Articular chondrocyte of knee joint (primary cell): ENCODE data around the gene L2HGDH. TPM values are rescaled to one million over a fixed set of nuclear protein-coding genes. Genes with fewer than 3 reads are reported as not detected.

Experiments
- small RNA-seq: library from RNA; depleted of rRNA; stranded (forward); fragments of <200 nt; gene quantifications from one replicate; pipeline ENCODE3, GENCODE V24; 2012
- total RNA-seq: library from RNA; depleted of rRNA; stranded (reverse); fragments of >200 nt; gene quantifications from 2 replicates; pipeline ENCODE4 v1.2.3, GENCODE V29; 2012

L2HGDH gene
- total RNA-seq: 3.1 and 3.3 TPM in 2 replicates

DNA sequence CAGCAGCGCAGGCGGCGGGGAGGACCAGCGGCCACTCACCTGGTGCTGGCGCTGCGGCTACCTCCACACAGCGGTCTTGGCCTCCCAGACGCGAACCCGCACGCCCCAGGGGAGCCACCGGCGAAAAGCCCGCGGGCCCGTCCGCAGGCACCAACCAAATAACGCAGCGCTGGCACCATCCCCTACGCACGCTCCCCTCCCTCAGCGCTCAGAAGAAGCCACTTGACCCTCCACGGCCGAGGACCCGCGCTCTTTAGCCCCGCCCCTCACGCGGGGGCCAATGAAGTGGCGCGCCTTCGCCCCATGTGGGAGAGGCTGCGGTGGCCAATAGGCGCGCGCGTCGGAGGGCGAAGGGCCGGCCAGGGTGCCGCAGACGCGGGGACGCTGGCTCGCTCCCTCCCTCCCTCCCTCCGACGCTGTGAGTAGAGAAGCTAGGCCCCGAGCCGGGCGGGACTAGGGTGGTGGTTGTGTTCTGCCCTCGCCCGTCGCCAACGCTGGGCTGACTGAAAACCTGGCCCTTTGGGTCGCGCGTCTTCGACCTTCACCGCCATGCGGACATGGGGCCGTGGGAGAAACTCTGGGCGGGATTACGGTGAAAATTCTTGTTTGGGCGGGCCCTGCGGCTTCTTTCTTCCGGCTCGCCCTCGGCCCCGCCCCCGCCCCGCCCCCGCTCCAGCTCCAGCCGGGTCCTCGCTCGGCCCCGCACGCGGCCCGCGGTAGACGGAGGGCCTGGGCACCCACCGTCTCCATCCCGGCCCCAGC lies at the start of gene L2HGDH, which contains the start of gene DMAC2L:
TSS of gene L2HGDH (minus strand) at position 258 of the 762 bp plus-strand sequence. CDS start at position 179, 79 bp downstream.
TSS of gene DMAC2L (plus strand) at position 353 of the 762 bp plus-strand sequence. CDS start 9,164 bp downstream, outside the sequence.

GRCh38 chr14:50231475-50232275 lies 80.4 kb downstream of the L2HGDH start, which contains the start of gene SOS2:
Gene SOS2 (minus strand): TSS chr14:50231578. CDS start chr14:50231283, 295 bp downstream.

Small RNA genes lying within 50 kb of the gene (small RNA-seq; reads per million reads assigned to genes)
- not detected for gene MIR4504

Other genes starting within 250 kb of the L2HGDH start
- 6.8 and 6.9 TPM in 2 replicates for gene VCPKMT, start 195.7 kb downstream of the L2HGDH start, total RNA-seq
- 37.7 and 38.8 TPM in 2 replicates for gene SOS2, start 80.7 kb downstream of the L2HGDH start, total RNA-seq
- gene DMAC2L, start 95 bp upstream of the L2HGDH start, total RNA-seq: 7.1 and 10.6 TPM in 2 replicates
- 37.4 and 42.6 TPM in 2 replicates for gene CDKL1, start 84.7 kb upstream of the L2HGDH start, total RNA-seq
- gene MAP4K5, start 220.3 kb upstream of the L2HGDH start, total RNA-seq: 112 and 167 TPM in 2 replicates
- gene ATL1, start 247.9 kb upstream of the L2HGDH start, total RNA-seq: 15.0 and 16.4 TPM in 2 replicates